AG09319 (cell line): ENCODE data around the gene TAGLN2.
A peak's percentile ranks its signal among the peaks of the same experiment; 100 is the strongest.

ENCODE experiments used
- DNase-seq: peaks from one replicate; pipeline ENCODE4 v3.0.0-alpha.2; 2010; ENCODE audit warnings: low read depth; ENCODE audit errors: extremely low read depth
- CTCF ChIP-seq: IDR thresholded peaks from 2 replicates; pipeline ENCODE4 v1.5.1; 2011; ENCODE audit warnings: low read depth, mild to moderate bottlenecking, inconsistent platforms, low read length, moderate library complexity

TAGLN2 gene

GRCh38 chr1:159883134-159883533 lies 42.2 kb downstream of the TAGLN2 start:
- no peak for TF ChIP-seq CTCF
- no peak for DNase-seq

GRCh38 chr1:159882527-159882862 lies 42.8 kb downstream of the TAGLN2 start:
- no peak for TF ChIP-seq CTCF
- no peak for DNase-seq

DNA sequence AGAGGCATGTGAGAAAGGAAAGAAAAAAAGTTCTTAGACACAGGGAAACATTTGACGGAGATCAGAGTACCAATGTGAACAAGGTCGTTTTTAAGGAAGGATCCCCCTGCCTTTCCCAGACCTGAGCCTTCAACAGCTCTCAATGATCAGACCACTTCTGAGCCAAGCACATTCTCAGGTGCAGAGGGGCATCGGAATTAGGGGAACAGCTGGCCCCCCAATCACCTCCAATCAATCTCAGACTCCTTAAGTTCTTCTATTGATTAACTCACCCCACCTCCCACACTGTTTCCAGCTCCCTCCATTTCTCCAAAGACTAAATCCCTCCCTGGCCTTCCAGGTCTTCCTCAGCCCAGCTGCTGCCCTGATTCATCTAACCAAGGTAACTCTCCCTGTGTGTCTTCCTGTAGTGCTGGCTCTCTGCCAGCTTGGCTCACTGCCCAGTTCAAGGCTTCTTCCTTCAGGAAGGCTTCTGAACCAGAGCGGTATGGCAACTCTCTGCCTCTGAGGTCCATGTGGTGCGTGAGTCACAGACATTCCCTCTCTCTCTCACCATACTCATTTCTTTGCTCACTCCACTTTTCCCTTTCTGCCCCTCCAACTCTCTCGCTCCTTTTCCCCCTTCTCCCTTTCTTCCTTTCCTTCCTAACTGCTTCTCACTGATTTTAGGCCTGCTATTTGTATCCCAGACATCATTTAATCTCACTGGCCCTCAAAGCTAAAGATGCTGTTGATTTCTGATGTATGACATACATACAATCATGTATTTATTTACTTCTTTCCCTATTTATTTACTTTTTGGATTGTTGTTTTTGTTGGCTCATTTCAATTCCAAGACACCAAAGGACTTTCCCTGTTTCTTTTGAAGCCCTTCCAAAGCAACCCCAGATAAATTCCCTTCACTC lies 43.4 kb downstream of the TAGLN2 start:
- DNase-seq: peak; percentile 78
- TF ChIP-seq CTCF: no peak

DNA sequence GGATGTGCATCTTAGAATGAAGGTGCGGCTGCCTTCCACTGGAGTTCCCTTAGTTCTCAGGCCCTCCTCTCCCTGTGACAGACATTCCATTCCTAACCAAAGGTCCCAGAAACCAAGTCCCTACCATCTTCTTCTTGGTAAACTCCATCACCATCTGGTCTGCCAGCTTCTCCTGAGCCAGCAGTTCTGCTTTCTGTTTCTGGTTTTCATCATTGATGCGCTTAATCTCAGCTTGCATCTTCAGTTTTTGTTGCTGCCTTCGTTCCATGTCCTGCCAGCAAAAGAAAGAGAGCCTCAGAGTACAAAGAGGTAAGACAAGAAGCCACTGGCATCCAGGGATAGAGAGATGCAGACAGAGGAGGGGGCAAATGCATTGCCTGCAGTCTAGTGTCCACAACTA lies 44.9 kb downstream of the TAGLN2 start:
- no peak for DNase-seq
- TF ChIP-seq CTCF: no peak

DNA sequence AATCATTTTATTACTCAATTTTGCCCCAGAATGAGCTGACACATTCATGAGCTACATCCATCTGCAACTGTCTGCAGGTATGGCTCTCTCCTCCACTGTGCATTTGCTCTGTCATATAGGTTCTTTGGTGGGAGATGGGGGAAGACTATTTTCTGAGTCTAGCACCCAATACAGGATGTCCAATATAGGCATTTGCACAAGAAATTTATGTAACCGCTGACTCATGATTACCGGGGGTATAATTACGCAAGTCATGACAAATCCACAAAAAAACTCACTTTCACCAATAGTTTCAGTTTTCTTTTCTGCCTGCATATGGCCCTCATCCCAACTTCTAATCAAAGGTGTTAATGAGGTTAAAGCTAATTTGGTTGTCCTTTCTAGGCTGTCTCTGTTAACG lies 45.3 kb downstream of the TAGLN2 start:
- no peak for TF ChIP-seq CTCF
- peak; percentile 48 for DNase-seq

GRCh38 chr1:159879136-159879535 lies 46.2 kb downstream of the TAGLN2 start:
- TF ChIP-seq CTCF: no peak
- DNase-seq: no peak

DNA sequence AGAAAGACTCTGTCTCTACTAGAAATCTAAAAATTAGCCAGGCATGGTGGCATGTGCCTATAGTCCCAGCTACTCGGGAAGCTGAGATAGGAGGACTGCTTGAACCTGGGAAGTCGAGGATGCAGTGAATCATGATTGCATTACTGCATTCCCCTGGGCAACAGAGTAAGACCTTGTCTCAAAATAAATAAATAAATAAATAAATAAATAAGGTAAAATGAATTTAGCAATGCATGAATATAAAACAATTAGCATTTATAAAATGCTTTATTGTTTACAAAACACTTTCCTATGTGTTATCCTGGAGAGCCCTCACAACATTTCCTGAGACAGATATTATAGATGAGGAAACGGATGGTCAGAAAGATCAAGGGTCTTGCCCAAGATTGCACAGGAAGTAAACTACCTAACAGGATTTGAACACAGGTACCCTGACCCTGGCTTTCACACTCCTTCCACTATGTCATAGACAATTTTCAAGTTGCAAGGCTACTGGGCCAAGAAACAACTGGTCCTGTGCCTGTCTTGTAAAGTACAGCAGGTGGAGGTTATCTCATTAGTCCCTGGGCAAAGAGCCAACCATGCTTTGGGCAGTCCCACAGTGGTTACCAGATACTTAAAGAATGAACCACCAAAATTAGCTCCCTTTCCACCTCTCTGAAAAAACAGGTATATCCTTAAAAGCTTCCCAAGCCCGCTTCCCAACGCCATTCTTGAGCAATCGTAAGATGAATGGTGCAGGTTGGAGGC lies 47.4 kb downstream of the TAGLN2 start:
- no peak for TF ChIP-seq CTCF

More for the DNA sequence above, 47.4 kb downstream of the TAGLN2 start:
- no peak for DNase-seq
